CD4-positive, alpha-beta T cell (primary cell): ENCODE data around the gene TRIM43B. TPM values are rescaled to one million over a fixed set of nuclear protein-coding genes. Genes with fewer than 3 reads are reported as not detected.
"Not testable (repeated sequence)": the region's sequence is repeated elsewhere in the genome, so short reads cannot be mapped to it uniquely, and the experiment has no call there.

Experiments
- ATAC-seq: fragments of 200-7000 bp; cut with Tn5 transposase; one replicate; pipeline ENCODE4 v1.10.0; 2022; ENCODE audit warnings: mild to moderate bottlenecking; ENCODE audit not compliant: poor library complexity
- CTCF ChIA-PET: fragments of 350-600 bp; sonication (Branson Sonifier 250); formaldehyde crosslinking; loops from one replicate; lab custom pipeline; 2021; ENCODE audit warnings: antibody characterized with exemption, inconsistent platforms; lab: Charles Lee
- POLR2A ChIA-PET: fragments of 350-600 bp; sonication (Branson Sonifier 250); formaldehyde crosslinking; loops from one replicate; lab custom pipeline; 2021; ENCODE audit warnings: antibody characterized with exemption, inconsistent platforms; lab: Charles Lee
- DNase-seq, 14 experiments: peaks; one replicate each; pipeline ENCODE4 v3.0.0-alpha.2; 2013 to 2020; ENCODE audit warnings: mixed read lengths in 2 of 14
- H3K27ac ChIP-seq, 2 donors: one replicate each; pipeline versions ENCODE4 v1.5.1 to v1.7.0; 2013; ENCODE audit warnings: low read length in 2 of 2, low read depth in 1 of 2, mild to moderate bottlenecking in 1 of 2
- H3K27me3 ChIP-seq, 2 experiments: 1 replicate in 1 of 2; 2 replicates in 1 of 2; pipeline versions ENCODE4 v1.6.1 to v1.7.0; 2013; ENCODE audit warnings: low read length in 2 of 2, control low read depth in 1 of 2, mild to moderate bottlenecking in 1 of 2, moderate library complexity in 1 of 2; ENCODE audit not compliant: insufficient read depth in 2 of 2, control insufficient read depth in 1 of 2
- H3K36me3 ChIP-seq: one replicate; pipeline ENCODE4 v1.6.1; 2013; ENCODE audit warnings: low read length, control low read depth; ENCODE audit not compliant: insufficient read depth
- H3K4me1 ChIP-seq: one replicate; pipeline ENCODE4 v1.6.1; 2013; ENCODE audit warnings: low read length, control low read depth; ENCODE audit not compliant: insufficient read depth
- H3K4me3 ChIP-seq: one replicate; pipeline ENCODE4 v1.5.1; 2013; ENCODE audit warnings: mild to moderate bottlenecking, low read length, moderate library complexity
- H3K9me3 ChIP-seq, 2 experiments: 1 replicate in 1 of 2; 2 replicates in 1 of 2; pipeline versions ENCODE4 v1.6.1 to v1.7.0; 2013; ENCODE audit warnings: low read length in 2 of 2, mild to moderate bottlenecking in 2 of 2, control low read depth in 1 of 2, moderate library complexity in 1 of 2; ENCODE audit not compliant: control insufficient read depth in 1 of 2, insufficient read depth in 1 of 2
- H3K27ac Mint-ChIP-seq: one replicate; pipeline ENCODE4 v1.8.0; 2020; ENCODE audit warnings: mixed read lengths
- H3K27me3 Mint-ChIP-seq: one replicate; pipeline ENCODE4 v1.8.0; 2021; ENCODE audit warnings: mixed read lengths
- H3K36me3 Mint-ChIP-seq: one replicate; pipeline ENCODE4 v1.8.0; 2021; ENCODE audit warnings: low read depth, mixed read lengths
- H3K4me1 Mint-ChIP-seq: one replicate; pipeline ENCODE4 v1.8.0; 2021; ENCODE audit warnings: low read depth, mixed read lengths
- H3K4me3 Mint-ChIP-seq: one replicate; pipeline ENCODE4 v1.8.0; 2020; ENCODE audit warnings: mild to moderate bottlenecking, mixed read lengths
- H3K9me3 Mint-ChIP-seq: one replicate; pipeline ENCODE4 v1.8.0; 2020; ENCODE audit warnings: mixed read lengths
- intact Hi-C, 2 experiments: fragments of 100-400 bp; cut with DNase I in 1 of 2; cut with micrococcal nuclease in 1 of 2; formaldehyde crosslinking; loops; one replicate each; pipeline versions ENCODE4 v1.15.1 to v1.9.0; 2023 to 2025; cut with DNase I, micrococcal nuclease
- total RNA-seq, 174 experiments: library from RNA in 2 of 174; stranded (reverse) in 2 of 174; gene quantifications; one replicate each; pipeline ENCODE4 v1.2.3 and lab custom pipeline; 2021 to 2026

The TRIM43B gene
- total RNA-seq, 2 experiments from 2014 or later = not detected

GRCh38 chr2:95427196-95427867, 57.2 kb downstream of the TRIM43B start:
- H3K36me3 ChIP-seq, H3K27ac ChIP-seq, H3K27ac Mint-ChIP-seq, POLR2A ChIA-PET, H3K4me1 Mint-ChIP-seq, H3K4me3 Mint-ChIP-seq, ATAC-seq, intact Hi-C loops, H3K27me3 ChIP-seq, H3K4me1 ChIP-seq, H3K9me3 Mint-ChIP-seq, H3K27me3 Mint-ChIP-seq, CTCF ChIA-PET, H3K36me3 Mint-ChIP-seq, H3K4me3 ChIP-seq, DNase-seq, H3K9me3 ChIP-seq: not testable (repeated sequence)

Other genes starting within 250 kb of the TRIM43B start
- gene PROM2, start 210.3 kb downstream of the TRIM43B start, total RNA-seq = under 1 TPM; 0.60 to 0.73 TPM
- under 1 TPM in 1 of 2 experiments, not detected in 1; 0.52 TPM for gene KCNIP3, start 187.4 kb downstream of the TRIM43B start, total RNA-seq
- 10 to 100 TPM; 26.5 to 27.5 TPM for gene FAHD2A, start 82.0 kb downstream of the TRIM43B start, total RNA-seq
- not detected for gene TRIM43, start 107.2 kb upstream of the TRIM43B start, total RNA-seq